ENCODE measurements around the gene BCKDHA. TPM values are rescaled to one million over a fixed set of nuclear protein-coding genes. Genes with fewer than 3 reads are reported as not detected.

Gene BCKDHA
- polyA plus RNA-seq, 1 of the 3 experiments (the other 2 are of a cell fraction): 30.9 TPM

DNA sequence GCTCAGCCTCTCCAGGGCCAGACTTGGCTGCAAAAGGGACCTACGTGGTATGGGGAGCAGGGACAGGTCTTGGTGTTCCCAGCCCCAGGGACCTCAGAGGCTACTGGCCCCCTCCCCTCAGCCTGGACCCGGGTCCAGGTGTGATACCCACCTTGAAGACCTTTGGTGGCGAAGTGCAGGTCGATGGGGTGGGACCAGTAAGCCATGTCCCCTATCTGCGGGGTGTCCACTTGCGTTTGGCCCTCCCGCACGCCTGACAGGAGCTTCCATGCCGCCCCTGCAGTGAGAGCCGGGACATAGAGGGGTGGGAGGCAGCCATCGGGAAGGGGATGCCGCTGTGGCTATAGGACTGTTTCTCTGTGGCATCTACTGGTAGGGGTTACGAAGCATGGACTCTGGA, 39.9 kb upstream of the BCKDHA start:
- DNase-seq: peak; percentile 8
- peaks cover 5% of the 10 kb centered on the region for H4K20me1 ChIP-seq (ENCODE audit: insufficient read depth)
- H3K36me3 ChIP-seq (replicated peaks in 1 of 2; ENCODE audit: control insufficient read depth in 1 of 2, insufficient read depth in 2 of 2, low read length in 1 of 2): no peaks in the 10 kb centered on the region
- TF ChIP-seq CHD2 (IDR thresholded peaks at IDR 0.05; ENCODE audit: low read length, partially characterized antibody) (no peak), MEF2A (IDR thresholded peaks at IDR 0.05; ENCODE audit: borderline replicate concordance, low read depth) (no peak), RFX5 (IDR thresholded peaks at IDR 0.05; ENCODE audit: low read length) (no peak), NRF1 (IDR thresholded peaks at IDR 0.05; ENCODE audit: low read depth, low read length) (no peak), EP300 (IDR thresholded peaks at IDR 0.05; ENCODE audit: borderline replicate concordance in 1 of 2, low read depth in 1 of 2, low read length in 1 of 2) (no peak), USF1 (IDR thresholded peaks at IDR 0.05; ENCODE audit: borderline replicate concordance, low read depth) (no peak), RXRA (IDR thresholded peaks at IDR 0.05; ENCODE audit: borderline replicate concordance, low read depth) (no peak), TCF12 (IDR thresholded peaks at IDR 0.05) (no peak), EZH2phosphoT487 (IDR thresholded peaks at IDR 0.05; ENCODE audit: borderline replicate concordance, low read depth) (no peak), SMC3 (IDR thresholded peaks at IDR 0.05; ENCODE audit: low read depth, low read length) (no peak), TEAD4 (IDR thresholded peaks at IDR 0.05; ENCODE audit: borderline replicate concordance, insufficient read depth) (no peak), RCOR1 (IDR thresholded peaks at IDR 0.05; ENCODE audit: low read length) (no peak), FOXM1 (IDR thresholded peaks at IDR 0.05; ENCODE audit: low read depth) (no peak), CTCF (IDR thresholded peaks at IDR 0.05) (no peak)
- TF ChIP-seq, protein P1, sequence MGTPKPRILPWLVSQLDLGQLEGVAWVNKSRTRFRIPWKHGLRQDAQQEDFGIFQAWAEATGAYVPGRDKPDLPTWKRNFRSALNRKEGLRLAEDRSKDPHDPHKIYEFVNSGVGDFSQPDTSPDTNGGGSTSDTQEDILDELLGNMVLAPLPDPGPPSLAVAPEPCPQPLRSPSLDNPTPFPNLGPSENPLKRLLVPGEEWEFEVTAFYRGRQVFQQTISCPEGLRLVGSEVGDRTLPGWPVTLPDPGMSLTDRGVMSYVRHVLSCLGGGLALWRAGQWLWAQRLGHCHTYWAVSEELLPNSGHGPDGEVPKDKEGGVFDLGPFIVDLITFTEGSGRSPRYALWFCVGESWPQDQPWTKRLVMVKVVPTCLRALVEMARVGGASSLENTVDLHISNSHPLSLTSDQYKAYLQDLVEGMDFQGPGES (IDR thresholded peaks at IDR 0.05; ENCODE audit: low read depth, low read length): no peak
- TF ChIP-seq, protein P2, sequence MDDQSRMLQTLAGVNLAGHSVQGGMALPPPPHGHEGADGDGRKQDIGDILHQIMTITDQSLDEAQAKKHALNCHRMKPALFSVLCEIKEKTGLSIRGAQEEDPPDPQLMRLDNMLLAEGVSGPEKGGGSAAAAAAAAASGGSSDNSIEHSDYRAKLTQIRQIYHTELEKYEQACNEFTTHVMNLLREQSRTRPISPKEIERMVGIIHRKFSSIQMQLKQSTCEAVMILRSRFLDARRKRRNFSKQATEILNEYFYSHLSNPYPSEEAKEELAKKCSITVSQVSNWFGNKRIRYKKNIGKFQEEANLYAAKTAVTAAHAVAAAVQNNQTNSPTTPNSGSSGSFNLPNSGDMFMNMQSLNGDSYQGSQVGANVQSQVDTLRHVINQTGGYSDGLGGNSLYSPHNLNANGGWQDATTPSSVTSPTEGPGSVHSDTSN (IDR thresholded peaks at IDR 0.05): no peak
- H3K9me2 ChIP-seq: no peaks in the 10 kb centered on the region
- 94% methylated on average over 11 of the region's 13 CpGs for WGBS (ENCODE audit: low lambda C conversion rate)
- ChIA-PET CTCF (no interaction called here), POLR2A (no interaction called here)
- H3F3A ChIP-seq (replicated peaks; ENCODE audit: insufficient read depth): peaks cover 6% of the 10 kb centered on the region
- no peak overlapping the region for H3K4me2 ChIP-seq
- H3K27ac ChIP-seq (ENCODE audit: low read depth in 2 of 2, low read length in 1 of 2): no peak overlapping the region
- H3K4me3 ChIP-seq (ENCODE audit: low read depth in 2 of 2, low read length in 1 of 2): no peak overlapping the region
- H3K79me2 ChIP-seq (ENCODE audit: insufficient read depth): peaks cover 13% of the 10 kb centered on the region
- no peak overlapping the region for H3K9ac ChIP-seq
- peaks cover 0 to 18% of the 10 kb centered on the region in 2 experiments; a peak in 1 of 4 replicates for H3K4me1 ChIP-seq (ENCODE audit: control insufficient read depth in 1 of 2, insufficient read depth in 2 of 2, low read depth in 1 of 2, low read length in 1 of 2)
- H3K9me3 ChIP-seq: no peaks in the 10 kb centered on the region
- no peak overlapping the region for H2AFZ ChIP-seq (ENCODE audit: low read depth)
- no peaks in the 10 kb centered on the region for H3K27me3 ChIP-seq (ENCODE audit: insufficient read depth)
